Pons (tissue), 1 donor: ENCODE results near the gene PCDHB12.
"Not testable (repeated sequence)": the region's sequence is repeated elsewhere in the genome, so short reads cannot be mapped to it uniquely, and the experiment has no call there.

ENCODE experiments used
- DNase-seq: peaks from one replicate; pipeline ENCODE4 v3.0.0-alpha.2; 2016; ENCODE audit warnings: low spot score

PCDHB12 gene

DNA sequence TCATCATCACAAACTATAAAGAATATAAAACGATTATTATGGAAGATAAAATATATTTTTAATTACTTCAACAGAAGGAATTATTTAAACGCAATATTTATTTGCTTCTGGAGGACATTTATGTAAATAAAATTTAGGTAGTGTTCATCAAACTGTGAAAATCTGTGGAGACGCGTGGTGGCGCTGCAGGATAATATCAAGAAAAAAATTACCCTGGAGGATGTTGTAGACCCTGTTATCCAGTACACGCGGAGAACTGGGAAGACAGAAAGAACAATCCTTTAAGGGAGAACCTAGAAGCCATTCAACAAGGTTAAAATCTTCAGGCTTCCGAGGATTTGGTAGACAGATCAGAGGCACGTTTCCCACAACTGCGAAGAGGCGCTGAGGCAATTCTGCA is at the start of gene PCDHB12:
Gene PCDHB12, plus strand, starts transcription at position 242 of the 400 bp plus-strand sequence. CDS start 189 bp downstream, outside the sequence.
- peak; percentile 14 for DNase-seq

GRCh38 chr5:141172381-141173204 is 35.9 kb upstream of the PCDHB12 start, which contains the start of gene PCDHB7:
PCDHB7 (plus strand) TSS chr5:141172644; CDS start chr5:141172836, 192 bp downstream.
- DNase-seq: peak; percentile 47

- not testable (repeated sequence) for DNase-seq
Measured at GRCh38 chr5:141174291-141175104, 34.0 kb upstream of the PCDHB12 start.

DNA sequence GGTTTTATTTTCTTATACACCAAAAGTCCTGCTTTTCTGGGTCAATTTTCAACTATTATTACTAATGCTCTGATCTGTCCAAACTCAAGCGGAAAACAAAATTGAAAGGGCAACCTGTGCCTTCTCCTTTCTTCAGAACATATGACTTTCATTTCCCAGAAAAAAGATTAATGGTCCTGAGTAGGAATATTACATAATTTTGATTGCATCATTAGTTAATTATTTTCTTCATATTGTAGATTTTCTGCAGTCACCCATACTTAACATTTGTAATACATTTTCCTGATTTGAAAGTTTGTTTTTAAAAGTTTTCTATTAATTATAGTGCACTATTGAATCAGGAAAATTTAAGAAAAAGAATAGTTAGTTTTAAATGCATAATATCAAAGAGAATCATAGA is 32.6 kb upstream of the PCDHB12 start:
- no peak for DNase-seq

DNA sequence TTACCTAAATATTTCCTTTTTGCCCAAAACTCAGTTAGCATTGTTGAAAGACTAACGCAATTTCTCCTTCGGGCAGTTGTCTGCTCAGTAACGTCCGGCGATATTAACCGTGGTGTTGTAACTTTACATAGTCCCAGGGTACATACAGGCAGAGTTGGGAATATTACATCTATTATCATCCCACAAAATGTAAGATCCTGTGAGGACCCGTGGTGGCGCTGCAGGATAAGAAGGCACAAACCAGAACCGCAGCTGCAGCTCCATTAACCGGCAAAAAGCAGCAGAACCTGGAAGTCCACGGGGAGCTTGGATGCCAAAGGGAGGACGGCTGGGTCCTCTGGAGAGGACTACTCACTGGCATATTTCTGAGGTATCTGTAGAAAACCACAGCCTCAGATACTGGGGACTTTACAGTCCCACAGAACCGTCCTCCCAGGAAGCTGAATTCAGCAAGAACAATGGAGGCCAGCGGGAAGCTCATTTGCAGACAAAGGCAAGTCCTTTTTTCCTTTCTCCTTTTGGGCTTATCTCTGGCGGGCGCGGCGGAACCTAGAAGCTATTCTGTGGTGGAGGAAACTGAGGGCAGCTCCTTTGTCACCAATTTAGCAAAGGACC is 30.8 kb upstream of the PCDHB12 start, which contains the start of gene PCDHB8:
Gene PCDHB8, plus strand, starts transcription at position 214 of the 615 bp plus-strand sequence. Its CDS starts 245 bp downstream, at position 459.
- not testable (repeated sequence) for DNase-seq

DNA sequence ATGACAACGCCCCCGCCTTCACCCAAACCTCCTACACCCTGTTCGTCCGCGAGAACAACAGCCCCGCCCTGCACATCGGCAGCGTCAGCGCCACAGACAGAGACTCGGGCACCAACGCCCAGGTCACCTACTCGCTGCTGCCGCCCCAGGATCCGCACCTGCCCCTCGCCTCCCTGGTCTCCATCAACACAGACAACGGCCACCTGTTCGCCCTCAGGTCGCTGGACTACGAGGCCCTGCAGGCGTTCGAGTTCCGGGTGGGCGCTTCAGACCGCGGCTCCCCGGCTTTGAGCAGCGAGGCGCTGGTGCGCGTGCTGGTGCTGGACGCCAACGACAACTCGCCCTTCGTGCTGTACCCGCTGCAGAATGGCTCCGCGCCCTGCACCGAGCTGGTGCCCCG is 29.1 kb upstream of the PCDHB12 start:
- DNase-seq: not testable (repeated sequence)

DNA sequence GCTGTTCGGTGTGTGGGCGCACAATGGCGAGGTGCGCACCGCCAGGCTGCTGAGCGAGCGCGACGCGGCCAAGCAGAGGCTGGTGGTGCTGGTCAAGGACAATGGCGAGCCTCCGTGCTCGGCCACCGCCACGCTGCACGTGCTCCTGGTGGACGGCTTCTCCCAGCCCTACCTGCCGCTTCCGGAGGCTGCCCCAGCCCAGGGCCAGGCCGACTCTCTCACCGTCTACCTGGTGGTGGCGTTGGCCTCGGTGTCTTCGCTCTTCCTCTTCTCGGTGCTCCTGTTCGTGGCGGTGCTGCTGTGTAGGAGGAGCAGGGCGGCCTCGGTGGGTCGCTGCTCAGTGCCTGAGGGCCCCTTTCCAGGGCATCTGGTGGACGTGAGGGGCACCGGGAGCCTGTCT is 28.6 kb upstream of the PCDHB12 start:
- DNase-seq: not testable (repeated sequence)

DNA sequence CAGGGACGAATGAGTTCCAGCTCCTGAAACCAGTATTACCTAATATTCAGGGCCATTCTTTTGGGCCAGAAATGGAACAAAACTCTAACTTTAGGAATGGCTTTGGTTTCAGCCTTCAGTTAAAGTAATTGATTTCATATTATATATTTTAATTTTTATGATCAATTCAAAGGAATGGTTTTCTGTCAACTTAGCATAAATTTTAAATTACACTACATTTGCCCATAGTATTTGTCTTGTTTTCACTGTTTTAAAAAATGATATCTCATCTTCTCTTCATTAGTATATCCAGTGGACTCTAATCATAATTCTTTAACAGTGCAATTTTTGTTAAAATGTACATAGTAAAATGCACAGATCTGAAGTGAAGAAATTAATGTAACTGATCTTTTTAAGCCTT is 28.2 kb upstream of the PCDHB12 start:
- no peak for DNase-seq

GRCh38 chr5:141182248-141182647 is 26.3 kb upstream of the PCDHB12 start, which contains the start of gene PCDHB16:
PCDHB16 (plus strand) TSS chr5:141182387; CDS start chr5:141182560, 173 bp downstream.
- DNase-seq: peak; percentile 30

- not testable (repeated sequence) for DNase-seq
Measured at GRCh38 chr5:141184117-141184855, 24.2 kb upstream of the PCDHB12 start.

DNA sequence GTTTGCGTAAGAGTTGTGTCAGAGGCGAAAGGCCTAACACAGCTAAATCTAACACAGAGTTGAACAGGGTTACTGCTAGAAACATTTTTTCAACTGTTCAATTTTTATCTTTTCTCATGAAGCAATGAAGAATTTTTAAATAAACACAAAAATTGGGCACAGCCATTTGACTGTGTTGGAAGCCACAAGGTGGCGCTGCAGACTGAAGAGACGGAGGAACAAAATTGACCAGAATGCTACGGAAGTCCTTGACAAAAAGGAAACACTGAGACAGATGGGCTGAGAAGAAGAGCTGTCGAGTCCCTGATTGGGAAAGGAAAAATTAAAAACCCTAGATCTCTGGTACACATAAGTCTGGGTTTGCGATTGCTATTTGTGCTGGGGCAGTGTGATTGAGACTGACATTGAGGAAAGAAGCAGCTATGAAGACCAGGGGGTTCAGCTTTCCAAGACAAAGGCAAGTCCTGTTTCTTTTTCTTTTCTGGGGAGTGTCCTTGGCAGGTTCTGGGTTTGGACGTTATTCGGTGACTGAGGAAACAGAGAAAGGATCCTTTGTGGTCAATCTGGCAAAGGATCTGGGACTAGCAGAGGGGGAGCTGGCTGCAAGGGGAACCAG is 21.5 kb upstream of the PCDHB12 start, which contains the start of gene PCDHB9:
Gene PCDHB9, plus strand, starts transcription at position 265 of the 616 bp plus-strand sequence. Its CDS starts 158 bp downstream, at position 423.
- DNase-seq: peak; percentile 10

DNA sequence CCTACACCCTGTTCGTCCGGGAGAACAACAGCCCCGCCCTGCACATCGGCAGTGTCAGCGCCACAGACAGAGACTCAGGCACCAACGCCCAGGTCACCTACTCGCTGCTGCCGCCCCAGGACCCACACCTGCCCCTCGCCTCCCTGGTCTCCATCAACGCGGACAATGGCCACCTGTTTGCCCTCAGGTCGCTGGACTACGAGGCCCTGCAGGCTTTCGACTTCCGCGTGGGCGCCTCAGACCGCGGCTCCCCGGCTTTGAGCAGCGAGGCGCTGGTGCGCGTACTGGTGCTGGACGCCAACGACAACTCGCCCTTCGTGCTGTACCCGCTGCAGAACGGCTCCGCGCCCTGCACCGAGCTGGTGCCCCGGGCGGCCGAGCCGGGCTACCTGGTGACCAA is 19.8 kb upstream of the PCDHB12 start:
- DNase-seq: not testable (repeated sequence)

DNA sequence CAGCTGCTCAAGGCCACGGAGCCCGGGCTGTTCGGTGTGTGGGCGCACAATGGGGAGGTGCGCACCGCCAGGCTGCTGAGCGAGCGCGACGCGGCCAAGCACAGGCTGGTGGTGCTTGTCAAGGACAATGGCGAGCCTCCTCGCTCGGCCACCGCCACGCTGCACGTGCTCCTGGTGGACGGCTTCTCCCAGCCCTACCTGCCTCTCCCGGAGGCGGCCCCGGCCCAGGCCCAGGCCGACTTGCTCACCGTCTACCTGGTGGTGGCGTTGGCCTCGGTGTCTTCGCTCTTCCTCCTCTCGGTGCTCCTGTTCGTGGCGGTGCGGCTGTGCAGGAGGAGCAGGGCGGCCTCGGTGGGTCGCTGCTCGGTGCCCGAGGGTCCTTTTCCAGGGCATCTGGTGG is 19.4 kb upstream of the PCDHB12 start:
- DNase-seq: not testable (repeated sequence)

DNA sequence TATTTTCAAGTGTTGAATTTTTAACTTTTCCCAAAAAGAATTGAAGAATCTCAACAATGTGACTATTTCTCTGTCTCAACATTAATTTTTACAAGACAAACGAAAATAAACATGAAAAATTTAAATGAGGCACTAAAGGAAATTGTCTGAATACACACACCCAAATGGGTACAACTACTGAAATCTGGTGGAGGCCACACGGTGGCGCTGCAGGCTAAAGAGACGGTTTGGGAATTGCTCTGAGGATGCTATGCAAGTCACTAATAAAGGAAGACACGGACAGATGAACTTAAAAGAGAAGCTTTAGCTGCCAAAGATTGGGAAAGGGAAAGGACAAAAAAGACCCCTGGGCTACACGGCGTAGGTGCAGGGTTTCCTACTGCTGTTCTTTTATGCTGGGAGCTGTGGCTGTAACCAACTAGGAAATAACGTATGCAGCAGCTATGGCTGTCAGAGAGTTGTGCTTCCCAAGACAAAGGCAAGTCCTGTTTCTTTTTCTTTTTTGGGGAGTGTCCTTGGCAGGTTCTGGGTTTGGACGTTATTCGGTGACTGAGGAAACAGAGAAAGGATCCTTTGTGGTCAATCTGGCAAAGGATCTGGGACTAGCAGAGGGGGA is 16.3 kb upstream of the PCDHB12 start, which contains the start of gene PCDHB10:
Gene PCDHB10, plus strand, starts transcription at position 244 of the 616 bp plus-strand sequence. Its CDS starts 200 bp downstream, at position 444.
- peak; percentile 37 for DNase-seq

DNA sequence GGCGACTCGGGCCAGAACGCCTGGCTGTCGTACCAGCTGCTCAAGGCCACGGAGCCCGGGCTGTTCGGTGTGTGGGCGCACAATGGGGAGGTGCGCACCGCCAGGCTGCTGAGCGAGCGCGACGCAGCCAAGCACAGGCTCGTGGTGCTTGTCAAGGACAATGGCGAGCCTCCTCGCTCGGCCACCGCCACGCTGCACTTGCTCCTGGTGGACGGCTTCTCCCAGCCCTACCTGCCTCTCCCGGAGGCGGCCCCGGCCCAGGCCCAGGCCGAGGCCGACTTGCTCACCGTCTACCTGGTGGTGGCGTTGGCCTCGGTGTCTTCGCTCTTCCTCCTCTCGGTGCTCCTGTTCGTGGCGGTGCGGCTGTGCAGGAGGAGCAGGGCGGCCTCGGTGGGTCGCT is 14.2 kb upstream of the PCDHB12 start:
- not testable (repeated sequence) for DNase-seq

- no peak for DNase-seq
Measured at GRCh38 chr5:141196363-141196762, 12.2 kb upstream of the PCDHB12 start.

DNA sequence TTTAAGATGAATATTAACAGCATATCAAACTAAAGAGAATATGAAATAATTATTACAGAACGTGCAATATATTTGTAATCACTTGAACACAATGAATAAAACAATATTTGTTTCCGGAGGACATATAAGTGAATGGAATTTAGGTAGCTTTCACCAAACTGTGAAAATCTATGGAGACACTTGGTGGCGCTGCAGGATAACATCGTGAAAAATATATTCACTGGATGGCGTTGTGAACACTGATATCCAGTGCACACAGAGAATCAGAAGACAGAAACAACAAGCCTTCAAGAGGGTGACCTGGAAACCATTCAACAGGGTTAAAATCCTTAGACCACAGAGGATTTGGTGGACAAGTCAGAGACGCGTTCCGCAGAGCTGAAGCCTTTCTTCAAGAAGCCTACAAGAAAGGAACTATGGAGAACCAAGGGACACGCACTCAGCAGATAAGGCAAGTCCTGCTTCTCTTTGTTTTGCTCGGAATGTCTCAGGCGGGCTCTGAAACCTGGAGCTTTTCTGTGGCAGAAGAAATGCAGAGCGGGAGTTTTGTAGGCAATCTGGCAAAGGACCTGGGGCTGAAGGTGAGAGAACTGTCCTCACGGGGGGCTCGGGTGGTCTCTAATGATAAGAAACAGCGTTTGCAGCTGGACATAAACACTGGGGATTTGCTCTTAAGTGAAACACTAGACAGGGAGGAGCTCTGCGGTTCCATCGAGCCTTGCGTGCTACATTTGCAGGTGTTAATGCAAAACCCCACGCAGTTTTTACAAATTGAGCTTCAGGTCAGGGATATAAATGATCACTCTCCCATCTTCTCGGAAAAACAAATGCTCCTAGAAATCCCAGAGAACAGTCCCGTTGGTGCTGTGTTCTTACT is 8.9 kb upstream of the PCDHB12 start, which contains the start of gene PCDHB11:
Gene PCDHB11, plus strand, starts transcription at position 269 of the 877 bp plus-strand sequence. Its CDS starts 148 bp downstream, at position 417.
- DNase-seq: no peak

GRCh38 chr5:141201126-141201525 is 7.4 kb upstream of the PCDHB12 start:
- not testable (repeated sequence) for DNase-seq

- not testable (repeated sequence) for DNase-seq
Measured at GRCh38 chr5:141201646-141202045, 6.9 kb upstream of the PCDHB12 start.
